ENCODE data around the gene FBXO41. TPM values are rescaled to one million over a fixed set of nuclear protein-coding genes. Genes with fewer than 3 reads are reported as not detected.
A peak's percentile ranks its signal among the peaks of the same experiment; 100 is the strongest.

Gene FBXO41
- polyA plus RNA-seq, 1 donor from 2014 or later, result 6.0 TPM

DNA sequence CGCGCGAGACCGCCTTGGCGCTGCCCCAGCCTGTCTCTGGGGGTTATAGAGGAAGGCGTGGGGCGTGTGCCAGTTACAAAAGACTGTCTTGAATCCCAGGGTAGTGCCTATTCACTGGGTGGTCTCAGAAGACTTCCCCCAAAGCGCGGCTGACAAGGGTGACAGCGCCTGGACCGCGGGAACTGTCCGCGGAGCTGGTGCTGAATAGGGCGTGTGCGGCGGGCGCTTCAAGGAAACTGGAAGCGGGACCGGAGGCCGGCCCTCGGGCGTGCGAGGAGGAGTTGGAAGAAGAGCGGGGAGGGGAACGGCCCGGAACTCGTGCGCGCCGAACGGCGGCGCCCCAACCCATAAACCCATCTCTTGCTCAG, 6.8 kb upstream of the FBXO41 start:
- TF ChIP-seq CTCF (IDR thresholded peaks at IDR 0.05; ENCODE audit: poor library complexity, severe bottlenecking) (no peak), POLR2AphosphoS5 (IDR thresholded peaks at IDR 0.05) (no peak)
- TF ChIP-seq, protein P1, sequence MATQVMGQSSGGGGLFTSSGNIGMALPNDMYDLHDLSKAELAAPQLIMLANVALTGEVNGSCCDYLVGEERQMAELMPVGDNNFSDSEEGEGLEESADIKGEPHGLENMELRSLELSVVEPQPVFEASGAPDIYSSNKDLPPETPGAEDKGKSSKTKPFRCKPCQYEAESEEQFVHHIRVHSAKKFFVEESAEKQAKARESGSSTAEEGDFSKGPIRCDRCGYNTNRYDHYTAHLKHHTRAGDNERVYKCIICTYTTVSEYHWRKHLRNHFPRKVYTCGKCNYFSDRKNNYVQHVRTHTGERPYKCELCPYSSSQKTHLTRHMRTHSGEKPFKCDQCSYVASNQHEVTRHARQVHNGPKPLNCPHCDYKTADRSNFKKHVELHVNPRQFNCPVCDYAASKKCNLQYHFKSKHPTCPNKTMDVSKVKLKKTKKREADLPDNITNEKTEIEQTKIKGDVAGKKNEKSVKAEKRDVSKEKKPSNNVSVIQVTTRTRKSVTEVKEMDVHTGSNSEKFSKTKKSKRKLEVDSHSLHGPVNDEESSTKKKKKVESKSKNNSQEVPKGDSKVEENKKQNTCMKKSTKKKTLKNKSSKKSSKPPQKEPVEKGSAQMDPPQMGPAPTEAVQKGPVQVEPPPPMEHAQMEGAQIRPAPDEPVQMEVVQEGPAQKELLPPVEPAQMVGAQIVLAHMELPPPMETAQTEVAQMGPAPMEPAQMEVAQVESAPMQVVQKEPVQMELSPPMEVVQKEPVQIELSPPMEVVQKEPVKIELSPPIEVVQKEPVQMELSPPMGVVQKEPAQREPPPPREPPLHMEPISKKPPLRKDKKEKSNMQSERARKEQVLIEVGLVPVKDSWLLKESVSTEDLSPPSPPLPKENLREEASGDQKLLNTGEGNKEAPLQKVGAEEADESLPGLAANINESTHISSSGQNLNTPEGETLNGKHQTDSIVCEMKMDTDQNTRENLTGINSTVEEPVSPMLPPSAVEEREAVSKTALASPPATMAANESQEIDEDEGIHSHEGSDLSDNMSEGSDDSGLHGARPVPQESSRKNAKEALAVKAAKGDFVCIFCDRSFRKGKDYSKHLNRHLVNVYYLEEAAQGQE (IDR thresholded peaks at IDR 0.05; ENCODE audit: borderline replicate concordance), result peak; percentile 77
- H3K9me2 ChIP-seq (ENCODE audit: insufficient read depth, low read length), result no peaks in the 10 kb centered on the region
- H2AFZ ChIP-seq (ENCODE audit: low read depth, low read length), result no peak overlapping the region
- H3F3A ChIP-seq (ENCODE audit: insufficient read depth, low read length, poor library complexity, severe bottlenecking), result no peaks in the 10 kb centered on the region
- no peaks in the 10 kb centered on the region for H4K20me1 ChIP-seq (ENCODE audit: insufficient read depth)
- H3K4me3 ChIP-seq (ENCODE audit: low read length), result peak overlapping the region; percentile 72
- peak overlapping the region; percentile 42 for H3K9ac ChIP-seq (ENCODE audit: low read length)
- H3K27me3 ChIP-seq (ENCODE audit: insufficient read depth, low read depth, low read length), result peaks cover 98% of the 10 kb centered on the region
- H3K36me3 ChIP-seq (ENCODE audit: insufficient read depth, low read length), result no peaks in the 10 kb centered on the region
- H3K79me2 ChIP-seq (replicated peaks; ENCODE audit: insufficient read depth, low read length), result no peaks in the 10 kb centered on the region
- no peak overlapping the region for H3K4me2 ChIP-seq (ENCODE audit: low read length)
- no peak overlapping the region for H3K27ac ChIP-seq (ENCODE audit: low read length)
- H3K9me3 ChIP-seq (ENCODE audit: low read length), result no peaks in the 10 kb centered on the region

- Histone ChIP-seq H3K9me2 (ENCODE audit: insufficient read depth, low read length) (no peaks in the 10 kb centered on the region), H3K4me3 (ENCODE audit: low read length) (no peak overlapping the region), H2AFZ (ENCODE audit: low read depth, low read length) (no peak overlapping the region), H3K4me2 (ENCODE audit: low read length) (no peak overlapping the region), H3K27ac (ENCODE audit: low read length) (no peak overlapping the region), H3K9me3 (ENCODE audit: low read length) (no peaks in the 10 kb centered on the region), H4K20me1 (ENCODE audit: insufficient read depth) (no peaks in the 10 kb centered on the region), H3F3A (ENCODE audit: insufficient read depth, low read length, poor library complexity, severe bottlenecking) (no peaks in the 10 kb centered on the region), H3K9ac (ENCODE audit: low read length) (no peak overlapping the region), H3K79me2 (replicated peaks; ENCODE audit: insufficient read depth, low read length) (no peaks in the 10 kb centered on the region), H3K27me3 (ENCODE audit: insufficient read depth, low read depth, low read length) (peaks cover 98% of the 10 kb centered on the region), H3K36me3 (ENCODE audit: insufficient read depth, low read length) (no peaks in the 10 kb centered on the region)
- TF ChIP-seq, protein P1 (IDR thresholded peaks at IDR 0.05; ENCODE audit: borderline replicate concordance), result no peak
- TF ChIP-seq RAD21 (conservative IDR thresholded peaks at IDR 0.05), result peak; percentile 66
- no peak for TF ChIP-seq MXI1 (conservative IDR thresholded peaks at IDR 0.05; ENCODE audit: poor library complexity, severe bottlenecking)
- TF ChIP-seq POLR2AphosphoS5 (IDR thresholded peaks at IDR 0.05), result no peak
- TF ChIP-seq SMC3 (conservative IDR thresholded peaks at IDR 0.05; ENCODE audit: poor library complexity), result peak; percentile 63
- no peak for TF ChIP-seq TAF1 (IDR thresholded peaks at IDR 0.05; ENCODE audit: low read depth)
- no peak for TF ChIP-seq EZH2 (IDR thresholded peaks at IDR 0.05; ENCODE audit: borderline replicate concordance, insufficient read depth, low read length, poor library complexity, severe bottlenecking)
- peak; percentile 84 for TF ChIP-seq CTCF (IDR thresholded peaks at IDR 0.05; ENCODE audit: poor library complexity, severe bottlenecking)
- TF ChIP-seq EP300 (conservative IDR thresholded peaks at IDR 0.05; ENCODE audit: poor library complexity, severe bottlenecking), result no peak
Observed at GRCh38 chr2:73290049-73290839, 6.0 kb upstream of the FBXO41 start.

Data from neural cell (in vitro differentiated cells).